NCI-H1694 treated with DMSO at 0.1 percent for 48 hours (cell line): ENCODE data around the gene WDR70.
A peak's percentile ranks its signal among the peaks of the same experiment; 100 is the strongest.
"Not testable (repeated sequence)": the region's sequence is repeated elsewhere in the genome, so short reads cannot be mapped to it uniquely, and the experiment has no call there.

Experiments
- DNase-seq: peaks from one replicate; lab custom pipeline; 2025; lab: John Stamatoyannopoulos, UW

WDR70 gene

DNA sequence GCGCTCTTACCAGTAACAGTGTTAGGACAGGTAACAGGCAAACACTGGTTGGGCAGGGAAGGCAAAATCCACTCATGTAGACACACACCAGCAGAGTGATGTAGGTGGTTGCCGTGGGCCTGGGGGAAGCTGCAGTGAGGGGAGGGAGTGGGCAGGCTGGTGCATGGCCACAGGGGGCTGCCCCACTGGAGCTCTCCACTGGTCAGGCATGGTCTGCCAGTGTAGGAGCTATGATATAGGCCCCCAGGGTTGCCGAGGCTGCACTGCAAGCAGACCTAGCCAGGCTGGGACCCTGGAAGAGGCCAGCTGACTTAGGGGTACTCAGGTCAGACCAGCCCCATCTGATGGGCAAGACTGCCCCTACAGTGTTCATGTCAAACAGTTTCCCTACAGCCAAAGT lies 306.1 kb downstream of the WDR70 start:
- DNase-seq = no peak

GRCh38 chr5:37685816-37686215 lies 306.7 kb downstream of the WDR70 start:
- no peak for DNase-seq

DNA sequence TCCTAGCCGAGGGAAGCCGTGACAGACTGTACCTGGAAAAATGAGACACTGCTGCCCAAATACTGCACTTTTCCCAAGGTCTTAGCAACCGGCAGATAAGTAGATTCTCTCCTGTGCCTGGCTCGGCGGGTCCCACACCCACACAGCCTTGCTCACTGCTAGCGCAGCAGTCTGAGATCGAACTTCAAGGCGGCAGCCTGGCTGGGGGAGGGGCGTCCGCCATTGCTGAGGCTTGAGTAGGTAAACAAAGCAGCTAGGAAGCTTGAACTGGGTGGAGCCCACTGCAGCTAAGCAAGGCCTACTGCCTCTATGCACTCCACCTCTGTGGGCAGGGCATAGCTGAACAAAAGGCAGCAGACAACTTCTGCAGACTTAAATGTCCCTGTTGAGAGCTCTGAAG lies 309.8 kb downstream of the WDR70 start:
- DNase-seq = not testable (repeated sequence)

DNA sequence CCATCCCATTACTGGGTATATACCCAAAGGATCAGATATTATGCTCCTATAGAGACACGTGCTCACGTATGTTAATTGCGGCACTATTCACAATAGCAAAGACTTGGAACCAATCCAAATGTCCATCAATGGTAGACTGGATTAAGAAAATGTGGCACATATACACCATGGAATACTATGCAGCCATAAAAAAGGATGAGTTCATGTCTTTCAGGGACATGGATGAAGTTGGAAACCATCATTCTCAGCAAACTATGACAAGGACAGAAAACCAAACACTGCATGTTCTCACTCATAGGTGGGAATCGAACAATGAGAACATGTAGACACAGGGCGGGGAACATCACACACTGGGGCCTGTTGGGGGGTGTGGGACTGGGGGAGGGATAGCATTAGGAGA lies 315.2 kb downstream of the WDR70 start:
- not testable (repeated sequence) for DNase-seq

DNA sequence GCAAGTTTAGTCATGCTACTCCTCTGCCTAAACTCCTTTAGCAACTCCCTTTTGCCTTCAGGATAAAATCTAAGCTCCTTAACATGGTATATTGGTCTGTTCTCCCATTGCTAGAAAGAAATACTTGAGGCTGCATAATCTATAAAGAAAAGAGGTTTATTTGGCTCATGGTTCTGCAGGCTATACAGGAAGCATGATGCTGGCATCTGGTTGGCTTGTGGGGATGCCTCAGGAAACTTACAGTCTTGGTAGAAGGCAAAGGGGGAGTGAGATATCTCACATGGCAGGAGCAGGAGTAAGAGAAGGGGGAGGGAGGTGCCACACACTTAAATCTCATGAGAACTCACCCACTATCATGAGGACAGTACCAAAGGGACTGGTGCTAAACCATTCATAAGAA lies 315.7 kb downstream of the WDR70 start:
- no peak for DNase-seq

DNA sequence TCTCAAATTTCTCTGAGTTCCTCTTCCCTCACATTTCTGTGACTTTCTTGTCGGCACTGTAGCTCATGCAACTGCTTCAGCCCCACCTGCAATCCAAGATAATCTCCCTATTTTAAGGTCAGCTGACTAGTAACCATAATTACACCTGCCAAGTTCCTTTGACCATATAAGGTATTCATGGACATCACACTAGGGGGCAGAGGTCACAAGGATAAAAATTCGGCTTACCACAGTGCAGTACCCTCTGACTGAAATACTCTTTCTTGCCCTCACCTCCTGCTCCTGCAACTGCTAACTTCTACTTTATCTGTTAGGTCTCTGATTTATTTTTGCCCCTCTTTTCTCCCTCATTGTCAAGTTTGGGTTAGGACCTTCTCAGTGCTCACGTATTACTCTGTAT lies 316.5 kb downstream of the WDR70 start:
- no peak for DNase-seq

DNA sequence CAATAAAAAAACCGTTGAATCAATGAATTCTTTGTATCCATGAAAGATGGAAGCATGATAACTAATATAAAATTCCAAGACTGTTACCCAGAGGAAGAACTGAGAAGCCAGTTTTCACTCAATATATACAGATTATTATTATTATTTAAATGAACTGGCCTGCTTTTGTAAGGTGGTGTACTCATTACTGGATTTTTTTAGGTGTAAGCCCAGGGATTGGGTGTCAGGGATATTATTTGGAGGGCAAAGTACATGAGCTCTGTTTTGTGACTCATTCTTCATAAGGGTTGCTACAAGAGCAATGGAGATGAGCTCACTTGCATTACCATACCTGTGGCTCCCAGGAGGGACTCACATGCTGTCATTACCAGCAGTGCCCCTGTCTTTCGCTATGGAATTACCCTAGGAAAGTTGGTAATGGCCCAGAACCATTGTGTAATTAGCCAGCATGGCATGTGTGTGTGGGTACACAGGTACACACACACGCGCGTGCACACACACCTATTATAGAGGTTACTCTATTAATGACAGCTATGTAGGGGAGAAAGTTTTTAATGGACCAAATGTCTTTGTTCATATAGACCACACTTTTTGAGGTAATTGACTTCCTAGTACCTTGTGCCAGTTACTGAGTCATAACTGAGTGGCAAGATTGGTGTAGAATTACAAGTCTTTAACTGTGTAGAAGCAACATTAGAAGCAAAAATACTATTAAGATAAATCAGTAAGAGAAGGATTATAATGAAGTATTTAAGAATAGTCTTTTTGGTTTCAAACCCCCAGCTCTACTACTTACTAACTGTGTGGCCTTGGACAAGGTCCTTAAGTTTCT lies 317.3 kb downstream of the WDR70 start:
- no peak for DNase-seq

DNA sequence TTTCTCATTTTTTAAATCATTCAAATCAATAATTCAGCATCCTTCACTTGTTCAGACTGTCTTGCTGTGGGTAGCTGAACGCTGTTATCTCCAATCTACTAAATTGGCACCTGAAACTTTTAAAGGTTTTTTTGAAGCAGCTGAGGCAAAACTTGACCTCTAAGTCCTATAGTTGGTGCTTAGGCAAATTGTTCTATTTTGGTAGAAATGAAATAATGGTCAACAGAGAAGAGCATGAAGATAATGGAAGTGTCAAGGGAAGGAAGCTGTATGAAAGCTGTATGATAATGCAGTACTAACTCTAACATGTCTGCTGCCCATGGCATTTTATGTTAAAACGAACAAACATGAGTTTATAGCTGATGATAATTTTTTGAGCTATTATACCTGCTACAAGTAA lies 322.8 kb downstream of the WDR70 start:
- no peak for DNase-seq

DNA sequence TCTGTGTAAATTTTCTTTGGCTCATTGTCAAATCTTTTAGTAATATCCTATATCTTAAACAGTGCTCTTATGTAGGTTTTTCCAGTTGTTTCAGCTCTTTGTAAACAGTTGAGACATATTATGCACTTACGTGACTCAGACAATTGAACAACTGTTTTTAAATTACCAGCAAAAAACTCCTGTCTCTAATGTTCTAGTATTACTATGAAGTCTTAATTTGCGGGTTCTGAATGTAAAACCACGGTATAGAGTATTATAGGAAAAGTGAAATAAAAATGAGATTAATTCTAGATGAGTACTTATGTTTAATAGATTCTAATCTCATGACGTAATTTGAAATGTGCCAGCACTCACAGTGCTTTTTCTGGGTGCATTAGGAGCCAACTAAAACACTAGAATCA lies 324.7 kb downstream of the WDR70 start:
- no peak for DNase-seq

GRCh38 chr5:37704406-37704805 lies 325.3 kb downstream of the WDR70 start:
- no peak for DNase-seq

GRCh38 chr5:37709020-37709419 lies 329.9 kb downstream of the WDR70 start:
- DNase-seq = no peak

GRCh38 chr5:37710965-37711364 lies 331.8 kb downstream of the WDR70 start:
- no peak for DNase-seq

- no peak for DNase-seq
Observed at GRCh38 chr5:37712750-37713149, 333.6 kb downstream of the WDR70 start.

DNA sequence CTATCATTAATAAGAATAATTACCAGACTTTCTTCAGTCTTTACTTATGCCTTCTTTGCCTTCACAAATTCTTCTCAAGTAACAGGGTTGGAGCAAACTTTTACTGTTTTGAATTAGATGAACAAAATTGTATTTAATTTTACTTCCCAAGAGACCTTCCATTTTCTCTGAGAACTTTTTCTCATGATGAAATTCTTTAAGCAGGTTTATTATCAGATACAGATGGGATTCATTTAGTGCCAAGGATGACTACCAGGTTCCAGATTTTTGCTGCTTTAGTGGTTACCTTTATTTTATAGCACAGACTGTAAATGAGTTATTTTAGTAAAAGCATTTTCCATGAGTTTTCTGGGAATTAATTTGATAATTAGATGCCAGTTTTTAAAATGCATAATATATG lies 335.6 kb downstream of the WDR70 start:
- no peak for DNase-seq

DNA sequence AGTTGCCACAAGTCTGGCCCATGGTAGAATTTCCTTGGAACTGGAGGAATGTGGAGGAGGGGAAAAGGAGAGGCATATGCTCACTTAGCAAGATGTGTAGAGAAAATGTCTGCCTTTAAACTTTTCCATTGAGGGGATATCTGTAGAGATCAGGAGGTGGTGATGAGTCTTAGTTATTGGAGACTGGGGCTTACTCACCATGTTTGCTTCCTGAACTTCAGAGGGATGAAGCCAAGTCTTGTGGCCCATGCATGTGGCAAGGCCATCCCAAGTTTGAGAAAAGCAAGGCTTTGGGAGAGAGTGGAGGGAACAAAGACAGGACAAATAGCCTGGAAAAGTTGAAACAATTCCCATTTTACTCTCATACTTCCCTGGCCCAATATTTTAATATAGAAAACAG lies 336.2 kb downstream of the WDR70 start:
- DNase-seq = no peak

- no peak for DNase-seq
Observed at GRCh38 chr5:37715992-37716391, 336.9 kb downstream of the WDR70 start.

GRCh38 chr5:37716405-37716804 lies 337.3 kb downstream of the WDR70 start:
- no peak for DNase-seq

DNA sequence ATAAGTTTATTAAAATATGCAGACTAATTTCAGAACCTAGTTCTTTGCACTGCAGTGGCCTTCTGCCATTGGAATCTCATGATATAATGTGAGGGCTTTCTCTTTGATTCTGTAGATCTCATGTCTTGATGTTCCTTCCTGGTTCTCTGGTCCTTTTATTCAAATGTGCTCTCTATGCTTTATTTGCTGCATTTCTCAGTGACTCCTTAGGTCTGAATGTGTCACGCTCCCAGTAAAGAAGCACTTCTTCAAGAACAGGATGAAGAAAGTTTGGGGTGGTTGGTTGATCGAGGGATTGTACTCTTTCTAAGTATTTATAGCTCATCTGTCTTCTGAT lies 338.1 kb downstream of the WDR70 start:
- no peak for DNase-seq

DNA sequence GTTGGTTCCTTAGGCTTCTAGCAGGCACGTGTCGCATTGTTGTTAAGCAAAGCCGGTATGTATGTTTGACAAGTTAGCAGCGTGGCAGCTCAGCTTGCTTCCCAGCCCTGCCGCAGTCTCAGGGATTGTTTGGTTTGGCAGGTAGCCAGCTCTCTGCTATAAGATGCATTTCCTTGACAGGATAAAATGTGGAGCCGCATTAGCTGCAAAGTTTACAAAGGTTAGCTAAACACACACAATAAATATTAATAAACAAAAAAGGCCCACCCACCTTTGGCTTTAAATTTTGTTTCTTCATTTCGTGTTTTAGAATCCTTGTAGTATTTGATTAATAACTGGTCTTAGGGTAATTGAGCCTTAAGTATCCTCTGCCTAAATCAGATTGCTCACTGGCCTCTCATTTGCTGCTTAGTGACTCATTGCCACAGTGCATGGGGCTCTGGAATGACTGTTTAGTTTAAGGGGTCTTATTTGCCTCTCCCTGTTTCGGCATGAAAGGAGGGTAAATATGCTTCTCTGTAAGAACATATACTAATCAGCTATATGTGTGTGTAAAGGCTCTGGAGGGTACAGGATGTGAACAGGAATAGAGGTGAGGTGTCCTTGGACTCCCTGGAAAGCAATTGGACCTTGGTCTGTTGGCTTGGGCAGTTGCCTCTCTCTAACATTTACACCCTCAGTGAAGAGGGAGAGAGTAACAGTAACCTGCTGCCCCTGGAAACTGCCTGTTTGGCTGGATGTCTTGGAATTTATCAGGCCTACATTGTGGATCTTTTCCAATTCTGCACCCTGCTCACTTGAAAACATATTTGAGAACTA lies 338.7 kb downstream of the WDR70 start:
- DNase-seq = peak; percentile 11

DNA sequence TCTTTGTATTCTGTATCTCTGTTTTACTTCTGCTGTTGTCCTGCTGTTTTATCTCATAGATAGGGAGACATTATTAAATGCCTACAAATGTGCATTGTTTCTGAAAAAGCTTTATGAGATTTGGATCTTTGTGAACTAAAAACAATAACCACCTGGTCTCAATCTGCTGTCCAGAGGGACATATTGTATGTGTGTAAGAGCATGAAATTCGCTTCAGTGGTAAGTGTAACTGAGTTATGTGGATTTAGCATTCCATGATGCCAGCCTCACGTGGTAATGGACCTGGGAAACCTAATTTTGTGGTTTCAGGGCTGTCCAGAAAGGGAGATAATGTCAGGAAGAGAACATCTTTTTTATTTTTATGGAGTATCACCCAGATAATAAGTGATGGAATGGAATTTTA lies 341.4 kb downstream of the WDR70 start:
- no peak for DNase-seq

GRCh38 chr5:37721447-37721871 lies 342.3 kb downstream of the WDR70 start:
- no peak for DNase-seq

- DNase-seq = no peak
Observed at GRCh38 chr5:37722236-37723161, 343.4 kb downstream of the WDR70 start.
